NCI-H1092 (cell line): Measurements from ENCODE around the gene CYB5D1.
"Not testable (repeated sequence)": the region's sequence is repeated elsewhere in the genome, so short reads cannot be mapped to it uniquely, and the experiment has no call there.

Experiments used
- DNase-seq: peaks from one replicate; lab custom pipeline; 2025; lab: John Stamatoyannopoulos, UW

CYB5D1 gene

DNA sequence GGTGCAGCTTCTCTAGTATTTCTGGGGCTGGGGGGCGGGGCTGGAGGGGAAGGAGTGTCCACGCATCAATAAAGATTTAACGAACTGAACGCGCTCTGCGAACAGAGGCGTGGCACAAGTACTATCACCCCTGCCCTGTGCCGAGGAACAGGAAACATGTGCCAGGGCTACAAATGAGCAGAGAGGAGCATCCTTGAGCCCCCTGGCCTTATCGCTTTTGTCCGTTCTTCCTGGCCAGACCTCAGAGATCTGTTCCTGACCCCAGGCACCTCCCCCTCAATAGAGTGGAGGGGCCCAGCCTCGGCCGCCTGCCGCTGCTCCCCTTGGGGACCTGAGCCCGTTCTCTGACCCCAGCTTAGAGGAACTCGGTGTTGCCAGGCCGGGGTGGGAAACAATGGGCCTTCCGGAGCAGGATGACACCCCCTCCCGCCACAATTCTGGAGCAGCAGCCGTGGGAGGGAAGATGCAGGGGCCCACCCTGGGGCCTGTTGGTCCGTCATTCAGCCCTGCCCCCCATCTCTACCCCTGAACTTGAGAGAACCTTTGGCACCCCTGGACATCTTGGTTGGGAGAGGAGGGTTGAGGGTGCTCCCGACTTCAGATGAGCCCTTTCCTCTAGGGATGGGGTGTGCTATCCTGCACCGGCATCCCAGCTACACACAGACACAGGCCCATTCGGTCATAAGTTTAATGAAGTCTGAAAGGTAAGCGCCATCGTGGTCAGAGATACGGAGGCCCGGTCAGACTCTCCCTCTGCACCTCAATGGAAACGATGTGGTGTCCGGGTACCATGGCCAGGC lies 1.6 kb upstream of the CYB5D1 start:
- no peak for DNase-seq

DNA sequence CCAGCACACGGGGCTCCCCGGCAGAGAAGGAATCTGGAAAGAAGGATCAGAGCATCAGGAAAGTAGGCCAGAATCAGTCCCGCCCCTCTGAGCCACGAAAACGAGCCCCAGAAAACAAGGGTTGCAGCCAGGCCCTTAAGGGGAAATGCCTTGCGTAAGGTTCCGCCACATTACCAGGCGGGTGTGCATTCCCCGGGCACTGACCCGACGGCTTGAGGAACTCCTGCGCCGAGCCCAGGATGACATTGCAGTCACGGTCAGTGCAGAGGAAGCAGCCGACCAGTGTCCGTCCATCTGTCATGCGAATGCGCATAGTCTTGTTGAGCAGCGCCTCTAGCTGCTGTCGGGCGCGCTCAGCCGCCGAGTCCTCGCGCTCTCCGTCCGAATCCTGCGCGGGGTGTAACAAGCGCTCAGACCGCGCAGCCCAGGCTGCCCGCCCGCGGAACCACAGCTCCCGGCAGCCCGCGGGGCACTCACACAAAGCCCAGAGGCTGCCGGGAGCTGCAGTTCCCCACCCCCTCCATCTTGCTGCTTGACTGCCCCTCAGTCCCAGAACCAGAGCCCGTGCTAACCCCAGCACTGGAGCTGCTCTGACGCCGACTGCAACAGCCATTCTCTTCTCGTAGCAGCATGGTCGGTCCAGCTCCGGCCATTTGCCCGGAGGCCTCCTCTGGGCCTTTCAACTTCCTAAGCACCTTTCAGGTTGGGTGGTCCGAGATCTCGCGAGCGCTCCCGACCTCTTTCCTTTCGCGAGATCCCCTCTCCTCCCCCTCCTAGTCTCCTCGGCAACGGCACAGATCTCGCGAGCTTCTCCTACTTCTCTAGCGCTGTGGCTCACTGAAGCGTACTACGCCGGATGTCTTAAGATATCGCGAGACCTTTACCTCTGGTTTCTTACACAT lies 741 bp upstream of the CYB5D1 start, which contains the start of gene NAA38:
NAA38 (minus strand) TSS at position 749 of the 902 bp plus-strand sequence; CDS start at position 653, 96 bp downstream.
- DNase-seq = peak; percentile 98

DNA sequence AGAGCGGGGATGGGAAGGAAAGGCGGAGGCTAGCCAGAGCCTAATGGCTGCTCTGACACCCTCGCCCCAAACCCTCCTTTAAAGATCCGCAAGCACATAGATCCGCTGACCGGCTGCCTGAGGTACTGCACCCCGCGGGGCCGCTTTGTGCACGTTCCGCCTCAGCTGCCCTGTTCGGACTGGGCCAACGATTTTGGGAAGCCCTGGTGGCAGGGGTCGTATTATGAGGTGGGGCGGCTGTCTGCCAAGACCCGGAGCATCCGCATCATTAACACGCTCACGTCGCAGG lies 663 bp downstream of the CYB5D1 start:
- no peak for DNase-seq

DNA sequence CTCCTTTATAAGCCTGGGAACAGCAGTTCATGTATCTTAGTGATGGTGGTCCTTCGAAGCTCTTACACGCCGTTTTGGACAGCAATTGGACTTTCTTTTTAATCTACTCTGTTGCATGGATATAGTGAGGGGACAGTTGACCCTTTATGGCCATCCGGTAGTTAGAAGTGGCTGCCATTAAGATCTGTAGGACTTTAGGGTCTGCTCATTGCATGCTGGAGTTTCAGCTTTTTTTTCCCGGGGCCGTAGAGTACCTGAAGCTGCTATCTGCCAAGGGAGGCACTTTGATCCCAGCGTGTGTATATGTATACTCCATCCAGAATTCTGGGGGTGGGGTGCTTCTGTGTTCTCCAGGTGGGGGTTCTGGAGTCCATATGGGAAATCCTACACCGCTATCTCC lies 1.2 kb downstream of the CYB5D1 start:
- DNase-seq = no peak

DNA sequence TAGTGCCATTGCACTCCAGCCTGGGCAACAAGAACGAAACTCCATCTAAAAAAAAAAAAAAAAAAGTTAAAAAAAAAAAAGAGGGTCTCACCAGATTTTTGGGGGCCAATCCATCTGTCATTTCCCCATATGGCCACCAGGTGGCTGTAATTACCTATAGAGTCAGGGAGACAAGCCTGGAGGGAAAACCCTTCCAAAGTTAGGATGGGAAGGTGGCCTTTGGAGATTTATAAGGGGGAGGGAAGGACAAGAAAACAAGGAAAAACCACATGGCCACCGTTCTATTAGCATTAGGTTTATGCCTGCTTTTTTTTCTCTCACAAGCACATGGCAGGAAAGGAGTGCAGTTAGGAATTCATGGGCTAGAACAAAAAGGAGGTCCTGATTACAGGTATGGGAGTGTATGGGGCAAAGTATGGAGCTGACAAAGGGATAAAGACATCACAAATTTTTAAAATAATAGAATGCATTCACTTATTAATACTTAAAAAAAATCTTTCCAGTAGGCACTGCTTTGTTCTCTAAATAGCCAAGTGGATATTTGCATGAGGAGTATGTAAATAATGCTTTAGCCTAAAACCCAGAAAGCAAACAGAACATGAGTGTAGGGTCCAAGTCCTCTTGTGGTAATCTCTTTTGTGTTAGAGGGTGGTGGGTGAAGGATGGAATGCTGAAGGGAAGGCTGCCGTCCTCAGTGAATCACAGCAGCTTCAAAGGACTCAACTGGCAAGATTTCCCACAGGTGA lies 5.1 kb downstream of the CYB5D1 start:
- DNase-seq = peak; percentile 40

DNA sequence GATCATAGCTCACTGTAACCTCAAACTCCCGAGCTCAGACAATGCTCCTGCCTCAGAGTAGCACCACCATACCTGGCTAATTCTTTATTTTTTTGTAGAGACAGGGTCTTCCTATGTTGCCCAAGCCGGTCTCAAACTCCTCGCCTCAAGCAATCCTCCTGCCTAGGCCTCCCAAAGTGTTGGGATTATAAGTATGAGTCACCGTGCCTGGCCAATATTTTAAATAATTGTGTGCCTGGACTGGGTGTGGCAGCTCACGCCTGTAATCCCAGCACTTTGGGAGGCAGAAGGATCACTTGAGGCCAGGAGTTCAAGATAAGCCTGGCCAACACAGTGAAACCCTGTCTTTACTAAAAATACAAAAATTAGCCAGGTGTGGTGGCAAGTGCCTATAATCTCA lies 6.6 kb downstream of the CYB5D1 start:
- not testable (repeated sequence) for DNase-seq

DNA sequence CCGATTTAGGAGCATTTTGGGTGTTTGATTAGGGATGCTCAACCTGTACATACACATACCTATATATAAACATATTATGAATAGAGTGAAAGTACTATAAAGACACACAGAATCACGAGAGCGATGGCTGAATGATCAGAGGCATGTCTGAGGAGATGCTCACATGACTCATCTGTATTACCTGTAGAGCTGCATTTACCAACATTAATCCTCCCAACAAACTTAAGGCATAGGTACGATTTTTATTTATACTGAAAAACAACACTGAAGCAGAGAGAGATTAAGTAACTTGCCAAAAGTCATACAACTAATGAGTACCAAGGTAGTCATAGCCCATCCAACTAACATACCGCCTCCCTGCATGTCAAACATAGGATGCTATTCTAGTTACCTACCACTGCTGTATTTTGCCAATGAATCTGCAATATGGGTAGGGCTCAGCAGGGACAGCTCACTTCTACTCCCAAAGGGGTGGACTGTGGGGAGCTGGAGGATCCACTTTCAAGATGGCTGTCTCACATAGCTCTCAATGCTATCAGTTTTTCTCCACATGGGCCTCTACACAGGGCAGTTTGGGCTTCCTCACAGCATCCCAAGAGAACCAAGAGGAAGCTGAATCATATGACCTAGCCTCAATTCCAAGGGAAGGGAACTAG lies 7.3 kb downstream of the CYB5D1 start:
- DNase-seq = no peak

DNA sequence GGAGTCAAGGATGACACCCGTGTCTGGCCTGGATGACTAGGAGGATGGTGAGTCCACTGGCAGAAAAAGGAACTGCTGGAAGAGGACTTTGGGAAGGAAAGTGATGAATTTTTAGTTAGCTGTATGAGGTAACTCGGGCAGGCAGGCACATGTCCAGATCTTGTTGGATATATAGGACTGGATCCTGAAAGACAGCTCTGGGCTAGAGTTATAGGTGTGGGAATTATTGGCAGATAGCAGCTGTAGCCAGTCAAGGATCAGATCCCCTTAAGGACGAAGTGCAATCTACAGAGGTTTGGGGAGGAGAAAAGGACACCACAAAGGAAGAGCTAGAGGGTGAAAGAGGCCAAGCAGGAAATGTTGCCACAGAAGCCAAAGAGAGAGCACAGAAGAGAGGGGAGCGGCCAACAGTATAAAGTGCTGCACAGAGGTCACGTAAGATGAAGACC lies 10.1 kb downstream of the CYB5D1 start:
- DNase-seq = no peak

DNA sequence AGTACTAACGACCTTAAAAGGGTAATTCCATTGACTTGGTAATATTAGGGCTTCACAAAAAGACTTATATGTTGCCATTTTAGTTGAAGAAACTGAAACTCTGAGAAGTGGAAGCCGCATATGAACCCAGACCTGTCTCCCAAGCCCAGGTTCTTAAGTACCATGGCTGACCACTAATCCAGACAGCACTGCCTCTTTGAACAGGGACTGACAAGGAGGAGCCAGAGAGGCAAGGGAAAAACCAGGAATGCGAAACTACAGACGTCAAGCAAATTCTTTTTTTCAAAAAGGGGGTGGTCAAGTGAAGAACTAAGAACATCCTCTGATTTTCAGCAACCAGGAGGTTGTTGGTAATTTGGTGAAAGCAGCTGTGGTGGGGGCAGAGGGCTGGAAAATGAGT lies 15.2 kb downstream of the CYB5D1 start:
- DNase-seq = no peak

DNA sequence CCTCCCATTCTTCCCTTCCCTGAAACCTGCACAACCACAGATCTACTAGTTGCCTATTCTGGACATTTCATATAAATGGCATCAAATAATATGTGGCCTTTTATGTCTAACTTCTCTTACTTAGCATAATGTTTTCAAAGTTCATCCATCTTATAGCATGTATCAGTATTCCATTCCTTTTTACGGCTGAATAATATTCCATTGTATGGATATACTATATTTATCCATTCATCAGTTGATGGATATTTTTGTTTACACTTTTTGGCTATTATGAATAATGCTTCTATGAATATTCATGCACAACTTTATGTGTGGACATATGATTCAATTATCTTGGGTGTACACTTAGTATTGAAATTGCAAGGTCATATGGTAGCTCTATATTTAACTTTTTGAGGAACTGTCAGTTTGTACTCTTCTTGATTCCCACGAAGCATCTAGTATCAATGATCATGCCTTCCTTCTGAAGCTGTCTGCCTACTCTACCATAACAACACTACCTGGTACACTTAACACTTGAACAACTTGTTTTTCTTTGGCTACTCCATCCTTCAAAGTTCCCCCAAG lies 18.1 kb downstream of the CYB5D1 start:
- DNase-seq = no peak

DNA sequence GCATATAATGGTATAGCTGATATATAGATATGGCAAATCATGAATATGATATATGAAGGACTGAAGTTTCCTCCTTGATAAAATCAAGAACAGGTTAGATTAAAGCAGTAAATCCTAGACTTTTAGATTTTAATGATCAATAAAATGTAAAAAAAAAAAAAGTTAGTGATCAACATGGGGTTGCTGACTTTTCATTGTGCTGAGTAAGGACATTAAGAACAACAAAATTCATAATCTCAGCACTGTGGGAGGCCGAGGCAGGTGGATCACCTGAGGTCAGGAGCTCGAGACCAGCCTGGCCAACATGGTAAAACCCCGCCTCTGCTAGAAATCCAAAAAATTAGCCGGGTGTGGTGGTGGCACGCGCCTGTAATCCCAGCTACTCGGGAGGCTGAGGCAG lies 20.4 kb downstream of the CYB5D1 start:
- no peak for DNase-seq

DNA sequence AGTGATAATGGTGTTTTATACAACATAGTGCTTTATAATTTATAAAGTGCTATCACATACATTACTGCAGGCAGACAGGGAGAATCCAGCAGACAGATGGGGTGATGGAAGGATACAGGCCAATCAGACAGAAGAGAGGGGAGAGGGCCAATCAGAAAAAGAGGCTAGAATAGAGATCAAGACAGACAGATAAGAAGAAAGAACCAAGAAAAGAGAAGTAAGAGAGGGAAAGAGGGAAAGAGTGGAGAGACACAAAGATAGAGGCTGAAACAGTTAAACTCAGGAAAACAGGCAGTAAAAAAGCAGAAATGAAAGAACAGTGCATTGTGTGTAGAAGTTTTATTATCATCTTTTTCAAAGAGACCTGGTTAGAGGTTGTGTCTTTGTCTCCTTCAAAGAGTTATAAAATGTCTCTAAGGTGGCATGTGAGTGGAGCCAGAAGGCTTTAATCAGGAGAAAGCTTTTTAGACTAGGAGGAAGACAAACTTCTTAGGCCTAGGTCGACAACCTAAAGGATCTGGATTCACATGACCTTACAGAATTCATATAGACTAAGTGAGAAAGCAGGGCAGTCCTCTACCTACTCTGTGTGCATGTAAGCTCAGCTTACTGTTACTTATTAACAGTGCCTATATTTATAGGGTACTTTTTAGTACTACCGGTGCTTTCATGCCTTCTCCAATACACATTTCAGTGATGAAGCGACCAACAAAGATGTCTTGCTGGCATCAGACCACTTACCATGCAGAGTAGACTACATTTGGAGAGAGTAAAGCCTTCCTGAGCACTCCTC lies 22.5 kb downstream of the CYB5D1 start:
- no peak for DNase-seq

DNA sequence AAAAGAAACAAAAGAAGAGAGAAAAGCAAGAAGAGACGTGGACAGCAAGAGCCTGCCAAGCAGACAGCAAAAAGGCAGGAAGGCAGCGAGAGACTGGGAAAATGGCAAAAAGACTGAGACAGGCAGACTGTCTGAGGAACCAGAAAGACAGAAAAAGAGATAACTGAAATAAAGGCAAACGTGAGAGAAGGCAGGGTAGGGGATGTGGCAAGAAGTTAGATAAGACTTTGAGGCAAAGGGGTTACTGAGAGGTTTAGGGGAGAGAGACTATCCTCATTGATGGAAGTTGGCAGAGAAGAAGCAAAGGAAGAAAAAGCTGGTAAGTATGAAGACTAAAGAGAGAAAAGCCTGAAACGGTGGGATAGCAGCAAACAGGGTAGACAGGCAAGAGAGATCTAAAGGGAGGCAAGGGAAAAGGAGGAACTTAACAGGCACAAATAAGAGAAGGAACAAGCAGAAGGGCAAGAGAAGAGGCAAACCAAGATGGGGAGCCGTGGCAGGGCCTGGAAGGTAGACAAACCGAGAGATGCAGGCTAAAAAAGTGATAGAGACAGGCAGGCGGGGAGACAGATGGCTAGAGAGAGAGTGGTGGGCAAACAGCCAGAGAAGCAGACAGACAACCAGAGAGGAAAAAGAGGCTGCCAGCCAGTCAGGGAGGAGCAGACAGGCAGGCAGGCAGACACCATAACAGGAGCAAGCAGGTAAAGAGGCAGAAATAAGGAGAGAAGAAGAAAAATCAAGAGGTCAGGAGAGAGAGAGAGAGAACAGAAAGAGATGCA lies 23.7 kb downstream of the CYB5D1 start:
- DNase-seq = peak; percentile 53

DNA sequence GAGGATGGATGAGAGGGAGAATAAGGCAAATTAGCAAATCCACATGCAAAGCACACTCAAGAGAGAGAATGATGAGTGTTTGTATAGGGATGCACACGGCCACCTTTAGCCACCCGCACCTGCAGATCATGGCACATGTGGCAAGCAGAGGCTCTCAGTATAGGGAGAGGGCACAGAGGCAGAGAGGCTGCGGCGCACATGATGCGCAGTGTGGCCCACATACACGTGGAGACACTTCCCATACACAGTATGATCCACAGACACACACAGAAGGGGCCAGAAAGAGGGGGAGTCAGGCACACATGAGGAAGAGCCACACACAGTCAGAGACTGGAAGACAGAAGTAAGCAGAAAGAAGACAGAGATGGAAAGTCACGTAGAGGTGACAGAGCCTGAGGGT lies 24.3 kb downstream of the CYB5D1 start:
- DNase-seq = peak; percentile 45

DNA sequence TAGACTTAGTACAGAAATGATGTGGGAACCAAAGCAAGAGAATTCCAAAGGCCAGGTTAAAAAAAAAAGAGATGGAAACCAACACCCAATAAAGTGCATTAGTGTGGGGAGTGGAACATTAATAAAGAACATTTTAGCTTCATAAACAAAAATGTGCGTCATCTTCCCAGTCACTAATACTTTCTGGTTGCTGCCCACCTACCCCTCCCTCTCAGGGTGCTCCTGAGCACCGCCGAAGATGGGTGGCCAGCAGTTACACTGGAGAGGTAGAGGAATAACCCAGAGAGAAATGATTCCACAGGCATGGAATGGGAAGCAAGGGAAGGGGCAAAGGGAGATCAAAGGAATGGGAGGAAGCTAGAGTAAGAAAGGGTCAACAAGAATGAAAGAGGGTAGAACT lies 24.8 kb downstream of the CYB5D1 start:
- no peak for DNase-seq

DNA sequence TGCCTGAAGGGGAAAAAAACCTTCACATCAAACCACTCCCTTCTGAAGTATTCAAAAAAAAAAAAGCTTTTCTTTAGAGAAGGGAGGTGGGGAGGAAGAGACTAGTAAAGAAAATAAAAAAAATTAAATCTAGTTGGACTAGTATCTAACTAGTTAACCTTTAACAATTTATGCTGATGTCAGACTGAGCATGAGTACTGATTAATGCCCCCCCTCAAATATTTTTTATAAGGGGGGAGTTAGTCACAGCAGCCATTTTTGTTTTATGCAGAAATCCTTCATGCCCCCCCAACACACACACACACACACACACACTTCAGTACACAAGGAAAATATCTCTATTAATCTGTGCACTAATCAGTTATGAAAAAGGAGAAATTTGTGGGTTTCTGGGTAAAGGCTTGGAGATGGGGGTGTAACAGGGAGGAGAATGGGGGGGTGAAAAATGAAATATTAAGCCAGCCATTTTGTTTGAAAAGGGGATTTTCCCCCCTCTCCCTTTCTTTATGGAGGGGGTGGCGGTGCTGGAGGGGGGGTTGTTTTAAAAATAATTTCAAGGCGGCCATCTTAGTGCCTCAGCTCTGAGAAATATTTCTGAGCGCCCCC lies 26.1 kb downstream of the CYB5D1 start:
- DNase-seq = no peak

DNA sequence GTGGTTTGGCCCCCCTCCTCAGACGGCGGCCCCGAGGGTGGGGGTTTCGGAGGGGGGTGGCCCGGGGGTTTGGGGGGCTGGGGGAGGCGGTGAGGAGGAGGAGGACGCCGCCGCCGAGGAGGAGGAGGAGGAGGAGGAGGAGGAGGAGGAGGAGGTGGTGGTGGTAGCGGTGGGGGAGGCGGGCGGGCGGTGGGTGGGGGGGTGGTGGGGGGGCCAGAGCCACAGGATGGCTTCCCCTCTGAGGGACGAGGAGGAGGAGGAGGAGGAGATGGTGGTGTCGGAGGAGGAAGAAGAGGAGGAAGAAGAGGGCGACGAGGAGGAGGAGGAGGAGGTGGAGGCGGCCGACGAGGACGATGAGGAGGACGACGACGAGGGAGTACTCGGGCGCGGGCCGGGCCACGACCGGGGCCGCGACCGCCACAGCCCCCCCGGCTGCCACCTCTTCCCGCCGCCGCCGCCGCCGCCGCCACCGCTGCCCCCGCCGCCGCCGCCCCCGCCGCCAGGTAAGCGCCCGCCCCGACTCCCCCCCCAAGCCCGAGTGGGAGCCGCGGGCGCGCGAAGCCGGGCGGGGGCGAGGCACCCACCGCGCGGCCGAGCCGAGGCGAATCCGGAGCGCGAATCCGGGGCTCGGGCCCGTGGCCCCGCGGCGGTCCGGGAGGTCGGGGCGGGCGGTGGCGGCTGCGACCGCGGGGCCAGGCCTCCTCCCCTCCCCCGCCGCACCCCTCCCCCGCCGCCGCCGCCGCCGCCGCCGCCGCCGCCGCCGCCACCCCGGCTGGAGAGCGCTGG lies 27.0 kb downstream of the CYB5D1 start:
- DNase-seq = no peak

DNA sequence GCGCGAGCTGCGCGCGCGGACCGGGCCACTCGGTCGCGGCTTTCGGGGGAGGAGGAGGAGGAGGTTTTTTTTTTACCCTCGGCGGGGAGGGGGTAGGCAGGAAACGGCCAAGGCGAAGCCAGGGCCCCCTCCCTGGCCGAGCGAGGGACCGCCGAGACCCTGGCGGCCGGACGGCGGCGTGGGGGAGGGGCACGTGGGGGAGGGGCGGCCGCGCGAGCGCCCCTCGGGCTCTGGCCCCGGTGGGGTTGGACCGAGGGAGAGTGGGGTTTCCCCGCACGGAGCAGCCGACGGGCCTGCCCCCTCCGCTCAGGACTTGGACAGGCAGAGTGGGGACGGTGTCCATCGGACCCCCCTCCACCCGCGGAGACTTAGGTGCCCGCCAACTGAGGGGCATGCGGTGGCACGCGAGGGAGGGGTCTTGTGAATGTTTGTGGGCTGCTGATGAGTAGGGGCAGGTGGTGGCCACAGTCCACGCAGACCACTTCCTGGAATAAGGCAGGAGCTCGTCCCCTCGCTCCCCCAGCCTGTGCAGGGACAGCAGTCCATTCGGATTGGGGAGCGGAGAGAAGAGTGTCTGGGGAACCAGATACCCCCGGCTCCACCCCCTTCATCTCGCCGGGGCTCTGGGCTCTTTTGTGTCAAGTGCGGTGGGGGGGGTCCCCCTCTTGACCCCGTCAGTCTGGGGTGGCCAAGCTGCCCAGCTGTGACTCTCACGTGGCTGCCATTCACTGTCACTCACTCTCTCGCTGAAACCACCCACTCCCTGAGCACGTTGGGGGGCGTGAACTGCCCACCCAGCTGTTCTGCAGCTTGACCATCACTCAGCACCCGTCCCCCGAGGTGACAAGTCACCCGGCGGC lies 27.8 kb downstream of the CYB5D1 start:
- DNase-seq = peak; percentile 50
